Body of pancreas (tissue), 4 donors: Measurements from ENCODE around the gene FUT7. TPM values are rescaled to one million over a fixed set of nuclear protein-coding genes. Genes with fewer than 3 reads are reported as not detected.

Experiments used
- ATAC-seq: fragments of 150-250 bp; one replicate; pipeline ENCODE4 v1.9.1; 2016
- DNase-seq, 4 donors: peaks; one replicate each; pipeline ENCODE4 v3.0.0-alpha.2; 2019
- H3K27ac ChIP-seq, 4 donors: fragments of 200-600 bp; sonication (generic); 1 replicate in 3 of 4; 2 replicates in 1 of 4; pipeline versions ENCODE4 v1.5.1 to v1.6.1; 2016 to 2019; ENCODE audit warnings: mild to moderate bottlenecking in 1 of 4, mixed read lengths in 1 of 4, moderate library complexity in 1 of 4
- H3K27me3 ChIP-seq, 2 donors: fragments of 200-600 bp; sonication (generic); one replicate each; pipeline ENCODE4 v1.6.0; 2016; ENCODE audit warnings: mild to moderate bottlenecking in 1 of 2
- H3K36me3 ChIP-seq, 2 donors: fragments of 200-600 bp; sonication (generic); replicated peaks in 1 of 2; 2 replicates each; pipeline ENCODE4 v1.5.1; 2016; ENCODE audit warnings: low read depth in 2 of 2; ENCODE audit not compliant: insufficient read depth in 1 of 2
- H3K4me1 ChIP-seq: fragments of 200-600 bp; sonication (generic); one replicate; pipeline ENCODE4 v1.6.0; 2016
- H3K4me3 ChIP-seq, 2 donors: fragments of 200-600 bp; sonication (generic); 1 replicate in 1 of 2; 2 replicates in 1 of 2; pipeline ENCODE4 v1.5.1; 2016 to 2019
- H3K9me3 ChIP-seq, 3 donors: fragments of 200-600 bp; sonication (generic); 1 replicate in 2 of 3; 2 replicates in 1 of 3; pipeline ENCODE4 v1.5.1; 2016
- POLR2A ChIP-seq, 3 donors: fragments of 450-650 bp; IDR thresholded peaks; one replicate each; pipeline ENCODE4 v1.6.1; 2016; ENCODE audit warnings: antibody characterized with exemption in 3 of 3, mild to moderate bottlenecking in 2 of 3
- WGBS, 2 donors: methylation state at CpG; one replicate each; pipeline ENCODE4 v1.1.5; 2017; 5-methylcytosine and 5-hydroxymethylcytosine counted together
- intact Hi-C: fragments of 100-400 bp; cut with DNase I; formaldehyde crosslinking; loops from one replicate; pipeline ENCODE4 v1.15.1; 2023
- total RNA-seq, 2 donors: library from RNA; depleted of rRNA; stranded (reverse); fragments of >200 nt; gene quantifications; one replicate each; pipeline ENCODE4 v1.1.0, GENCODE V29; 2016
- TF ChIP-seq, protein P1 (sequence below), 7 experiments: fragments of 450-650 bp in 4 of 7; fragments of 200-600 bp in 3 of 7; sonication (generic) in 3 of 7; IDR thresholded peaks; one replicate each; pipeline ENCODE4 v1.5.1; 2016 to 2019; ENCODE audit warnings: antibody characterized with exemption in 7 of 7

Gene FUT7
- not detected for total RNA-seq

DNA sequence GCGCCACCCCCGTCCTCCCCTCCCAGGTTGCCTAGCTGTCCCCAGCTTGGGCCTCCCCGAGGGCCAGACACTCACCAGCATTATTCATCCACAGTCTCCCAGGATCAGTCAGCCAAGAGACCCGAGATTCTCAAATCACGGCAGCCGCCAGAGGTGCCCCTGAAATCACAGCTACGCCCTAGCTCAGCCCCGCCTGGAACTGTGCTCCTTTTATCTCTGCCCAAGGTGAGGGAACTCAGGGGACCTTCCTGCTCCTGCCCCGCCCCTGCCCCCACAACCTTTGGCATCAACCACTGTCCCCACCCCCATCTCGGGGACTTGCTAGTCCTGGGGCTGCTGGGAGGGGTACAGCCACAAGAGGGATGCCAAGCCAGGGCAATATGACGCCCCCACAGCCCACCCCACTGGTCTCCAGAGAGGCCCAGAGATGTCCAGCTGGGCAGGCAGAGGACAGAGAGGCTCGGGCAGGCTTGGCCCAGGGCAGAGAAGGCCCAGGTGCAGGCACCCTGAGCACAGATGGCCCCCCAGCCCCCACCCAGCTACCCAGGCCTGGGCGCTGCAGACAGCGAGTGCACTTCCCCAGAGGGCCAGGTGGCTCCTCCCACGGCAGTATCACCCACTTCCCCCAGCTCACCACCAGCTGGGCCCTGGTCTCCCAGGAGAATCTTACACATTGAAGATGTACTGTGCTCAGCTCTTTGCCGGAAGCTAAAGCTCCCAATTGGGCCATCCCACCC lies at the start of gene FUT7:
TSS of gene FUT7 (minus strand) at position 185 of the 737 bp plus-strand sequence. CDS start at position 88, 97 bp downstream.
- Histone ChIP-seq H3K4me1 (peaks cover 33% of the 10 kb centered on the region), H3K36me3 (no peaks in the 10 kb centered on the region), H3K27me3 (no peaks in the 10 kb centered on the region), H3K4me3 (no peak within 1 kb of the TSS), H3K27ac (peak within 1 kb of the TSS in 1 of 4 donors; percentile 58), H3K9me3 (no peaks in the 10 kb centered on the region)
- DNase-seq (no peak), ATAC-seq (no peak)
- 60 to 72% methylated on average over 5 to 16 of the region's 16 CpGs for WGBS, 2 donors
- no peak for TF ChIP-seq POLR2A (IDR thresholded peaks at IDR 0.05)
- TF ChIP-seq, protein P1, sequence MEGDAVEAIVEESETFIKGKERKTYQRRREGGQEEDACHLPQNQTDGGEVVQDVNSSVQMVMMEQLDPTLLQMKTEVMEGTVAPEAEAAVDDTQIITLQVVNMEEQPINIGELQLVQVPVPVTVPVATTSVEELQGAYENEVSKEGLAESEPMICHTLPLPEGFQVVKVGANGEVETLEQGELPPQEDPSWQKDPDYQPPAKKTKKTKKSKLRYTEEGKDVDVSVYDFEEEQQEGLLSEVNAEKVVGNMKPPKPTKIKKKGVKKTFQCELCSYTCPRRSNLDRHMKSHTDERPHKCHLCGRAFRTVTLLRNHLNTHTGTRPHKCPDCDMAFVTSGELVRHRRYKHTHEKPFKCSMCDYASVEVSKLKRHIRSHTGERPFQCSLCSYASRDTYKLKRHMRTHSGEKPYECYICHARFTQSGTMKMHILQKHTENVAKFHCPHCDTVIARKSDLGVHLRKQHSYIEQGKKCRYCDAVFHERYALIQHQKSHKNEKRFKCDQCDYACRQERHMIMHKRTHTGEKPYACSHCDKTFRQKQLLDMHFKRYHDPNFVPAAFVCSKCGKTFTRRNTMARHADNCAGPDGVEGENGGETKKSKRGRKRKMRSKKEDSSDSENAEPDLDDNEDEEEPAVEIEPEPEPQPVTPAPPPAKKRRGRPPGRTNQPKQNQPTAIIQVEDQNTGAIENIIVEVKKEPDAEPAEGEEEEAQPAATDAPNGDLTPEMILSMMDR (IDR thresholded peaks at IDR 0.05), result no peak
- intact Hi-C loops, result no loop called here

- intact Hi-C loops, result no loop called here
- no peaks in the 10 kb centered on the region for H3K36me3 ChIP-seq
Measured at GRCh38 chr9:137080260-137081122, 48.6 kb upstream of the FUT7 start.

DNA sequence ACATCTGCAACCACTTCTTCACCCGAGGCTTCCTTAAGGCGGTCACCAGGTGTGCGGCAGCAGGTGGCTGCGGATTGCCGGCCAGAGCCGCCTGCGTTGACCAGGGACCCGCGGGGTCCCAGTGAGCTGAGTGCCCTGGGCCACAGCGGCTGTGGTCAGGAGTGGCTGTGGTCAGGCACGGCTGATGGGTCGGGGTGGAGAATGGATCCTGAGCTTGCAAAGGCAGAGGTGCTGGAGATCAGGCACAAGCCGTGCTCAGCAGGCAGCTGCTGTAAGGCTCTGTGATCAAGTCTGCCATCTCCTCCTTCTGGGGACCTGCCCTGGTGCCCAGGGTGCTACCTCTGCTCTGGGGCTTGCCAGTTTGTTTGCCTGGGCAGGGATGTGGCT lies 47.5 kb upstream of the FUT7 start:
- Histone ChIP-seq H3K4me1 (peaks cover 21% of the 10 kb centered on the region), H3K27ac (no peak overlapping the region), H3K36me3 (no peaks in the 10 kb centered on the region), H3K9me3 (no peaks in the 10 kb centered on the region), H3K4me3 (no peak overlapping the region), H3K27me3 (no peaks in the 10 kb centered on the region)
- WGBS, 2 donors, result 90 to 100% methylated on average over 1 to 12 of the region's 13 CpGs
- no peak for ATAC-seq
- DNase-seq, result no peak
- TF ChIP-seq, protein P1 (IDR thresholded peaks at IDR 0.05), result no peak
- TF ChIP-seq POLR2A (IDR thresholded peaks at IDR 0.05), result no peak
- intact Hi-C loops, result no loop called here

More at GRCh38 chr9:137080260-137081122, 48.6 kb upstream of the FUT7 start:
- Histone ChIP-seq H3K27me3 (no peaks in the 10 kb centered on the region), H3K9me3 (no peaks in the 10 kb centered on the region), H3K4me1 (peaks cover 27% of the 10 kb centered on the region), H3K4me3 (no peak overlapping the region), H3K27ac (no peak overlapping the region)
- WGBS, 2 donors, result 91 to 92% methylated on average over 6 to 24 of the region's 24 CpGs
- ATAC-seq, result no peak
- DNase-seq, result no peak
- no peak for TF ChIP-seq POLR2A (IDR thresholded peaks at IDR 0.05)
- TF ChIP-seq, protein P1 (IDR thresholded peaks at IDR 0.05), result no peak

GRCh38 chr9:137078701-137079400 lies 47.0 kb upstream of the FUT7 start:
- ATAC-seq, result no peak
- WGBS, 2 donors, result 81 to 88% methylated on average over 12 to 39 of the region's 51 CpGs
- H3K9me3 ChIP-seq, result no peaks in the 10 kb centered on the region
- H3K27me3 ChIP-seq, result no peaks in the 10 kb centered on the region
- no peak overlapping the region for H3K27ac ChIP-seq
- peaks cover 21% of the 10 kb centered on the region for H3K4me1 ChIP-seq
- TF ChIP-seq, protein P1 (IDR thresholded peaks at IDR 0.05), result no peak
- TF ChIP-seq POLR2A (IDR thresholded peaks at IDR 0.05), result no peak
- intact Hi-C loops, result no loop called here
- H3K4me3 ChIP-seq, result no peak overlapping the region
- no peaks in the 10 kb centered on the region for H3K36me3 ChIP-seq
- DNase-seq, result no peak
